HTR-8/SVneo (cell line): Measurements from ENCODE around the gene NFIA.

Source experiments
- DNase-seq: peaks from one replicate; pipeline ENCODE4 v3.0.0; 2011; ENCODE audit warnings: low spot score, mixed read lengths; ENCODE audit not compliant: insufficient read length
- FAIRE-seq: peaks from 2 replicates; lab custom pipeline; 2011; peaks lifted over from hg19 to GRCh38; lab: Jason Lieb, UNC

NFIA gene

GRCh38 chr1:61201035-61201434 is 118.7 kb downstream of the NFIA start:
- no peak for DNase-seq
- no peak for FAIRE-seq

GRCh38 chr1:61202854-61203598 is 120.7 kb downstream of the NFIA start:
- FAIRE-seq (no peak), DNase-seq (no peak)

GRCh38 chr1:61204528-61204927 is 122.2 kb downstream of the NFIA start:
- no peak for DNase-seq
- no peak for FAIRE-seq

- DNase-seq (no peak), FAIRE-seq (no peak)
Measured at GRCh38 chr1:61207416-61207815, 125.1 kb downstream of the NFIA start.

- no peak for DNase-seq
- no peak for FAIRE-seq
Measured at GRCh38 chr1:61208172-61208571, 125.8 kb downstream of the NFIA start.

GRCh38 chr1:61208831-61209230 is 126.5 kb downstream of the NFIA start:
- no peak for FAIRE-seq
- no peak for DNase-seq

- FAIRE-seq (no peak), DNase-seq (no peak)
Measured at GRCh38 chr1:61210435-61211154, 128.2 kb downstream of the NFIA start.

GRCh38 chr1:61213245-61214011 is 131.1 kb downstream of the NFIA start:
- FAIRE-seq (no peak), DNase-seq (no peak)

- no peak for DNase-seq
- no peak for FAIRE-seq
Measured at GRCh38 chr1:61215119-61215518, 132.8 kb downstream of the NFIA start.

GRCh38 chr1:61215676-61216289 is 133.4 kb downstream of the NFIA start:
- FAIRE-seq (no peak), DNase-seq (no peak)

GRCh38 chr1:61220536-61220935 is 138.2 kb downstream of the NFIA start:
- no peak for DNase-seq
- no peak for FAIRE-seq

GRCh38 chr1:61221642-61222041 is 139.3 kb downstream of the NFIA start:
- FAIRE-seq (no peak), DNase-seq (no peak)

GRCh38 chr1:61222240-61222639 is 139.9 kb downstream of the NFIA start:
- no peak for DNase-seq
- FAIRE-seq, result no peak

- FAIRE-seq (no peak), DNase-seq (no peak)
Measured at GRCh38 chr1:61223140-61223539, 140.8 kb downstream of the NFIA start.

- FAIRE-seq (no peak), DNase-seq (no peak)
Measured at GRCh38 chr1:61224609-61225008, 142.2 kb downstream of the NFIA start.

- FAIRE-seq (no peak), DNase-seq (no peak)
Measured at GRCh38 chr1:61225478-61225877, 143.1 kb downstream of the NFIA start.

- no peak for FAIRE-seq
- no peak for DNase-seq
Measured at GRCh38 chr1:61226791-61227567, 144.6 kb downstream of the NFIA start.

GRCh38 chr1:61227857-61228550 is 145.6 kb downstream of the NFIA start:
- FAIRE-seq, result no peak
- no peak for DNase-seq

GRCh38 chr1:61230523-61230922 is 148.2 kb downstream of the NFIA start:
- DNase-seq, result no peak
- no peak for FAIRE-seq
